Muscle of arm (tissue), 12 donors: ENCODE measurements around the gene CCDC89. TPM values are rescaled to one million over a fixed set of nuclear protein-coding genes. Genes with fewer than 3 reads are reported as not detected.
"Not testable (repeated sequence)": the region's sequence is repeated elsewhere in the genome, so short reads cannot be mapped to it uniquely, and the experiment has no call there.

ENCODE experiments used
- DNase-seq: peaks from one replicate; pipeline ENCODE4 v3.0.0-alpha.2; 2013
- polyA plus RNA-seq, 12 donors: library from polyadenylated mRNA; unstranded; fragments of 120-200 nt; gene quantifications; one replicate each; pipeline ENCODE4 v1.2.1, GENCODE V29; 2013; ENCODE audit not compliant: insufficient read length in 12 of 12

The CCDC89 gene
- polyA plus RNA-seq, 12 donors: 1.6 to 2.5 (median 2.1) TPM; not detected in 2

GRCh38 chr11:85695546-85695945 lies 9.6 kb upstream of the CCDC89 start:
- no peak for DNase-seq

GRCh38 chr11:85694385-85694980 lies 8.5 kb upstream of the CCDC89 start:
- no peak for DNase-seq

GRCh38 chr11:85685125-85685819 lies 723 bp downstream of the CCDC89 start:
- DNase-seq: peak; percentile 57

- peak; percentile 71 for DNase-seq
Observed at GRCh38 chr11:85682330-85683305, 3.4 kb downstream of the CCDC89 start.

GRCh38 chr11:85680897-85681296 lies 5.1 kb downstream of the CCDC89 start:
- no peak for DNase-seq

GRCh38 chr11:85679576-85679975 lies 6.4 kb downstream of the CCDC89 start:
- no peak for DNase-seq

- no peak for DNase-seq
Observed at GRCh38 chr11:85673393-85673792, 12.6 kb downstream of the CCDC89 start.

- no peak for DNase-seq
Observed at GRCh38 chr11:85672105-85672902, 13.7 kb downstream of the CCDC89 start.

GRCh38 chr11:85670949-85671663 lies 14.9 kb downstream of the CCDC89 start:
- not testable (repeated sequence) for DNase-seq

GRCh38 chr11:85668157-85668556 lies 17.8 kb downstream of the CCDC89 start:
- DNase-seq: no peak

GRCh38 chr11:85666687-85667086 lies 19.3 kb downstream of the CCDC89 start:
- no peak for DNase-seq

- DNase-seq: no peak
Observed at GRCh38 chr11:85665733-85666132, 20.3 kb downstream of the CCDC89 start.

- DNase-seq: peak; percentile 97
Observed at GRCh38 chr11:85664615-85665481, 21.1 kb downstream of the CCDC89 start, which contains the start of gene CREBZF. TSS of gene CREBZF (minus strand) at chr11:85665129. CDS start at chr11:85664875, 254 bp downstream.

GRCh38 chr11:85663753-85664614 lies 22.0 kb downstream of the CCDC89 start:
- peak; percentile 70 for DNase-seq

- DNase-seq: no peak
Observed at GRCh38 chr11:85663080-85663752, 22.8 kb downstream of the CCDC89 start.

- DNase-seq: no peak
Observed at GRCh38 chr11:85661972-85662664, 23.9 kb downstream of the CCDC89 start.

- DNase-seq: no peak
Observed at GRCh38 chr11:85658180-85658579, 27.8 kb downstream of the CCDC89 start.
